ENCODE data around the gene ZNF74.
A peak's percentile ranks its signal among the peaks of the same experiment; 100 is the strongest.

The ZNF74 gene

DNA sequence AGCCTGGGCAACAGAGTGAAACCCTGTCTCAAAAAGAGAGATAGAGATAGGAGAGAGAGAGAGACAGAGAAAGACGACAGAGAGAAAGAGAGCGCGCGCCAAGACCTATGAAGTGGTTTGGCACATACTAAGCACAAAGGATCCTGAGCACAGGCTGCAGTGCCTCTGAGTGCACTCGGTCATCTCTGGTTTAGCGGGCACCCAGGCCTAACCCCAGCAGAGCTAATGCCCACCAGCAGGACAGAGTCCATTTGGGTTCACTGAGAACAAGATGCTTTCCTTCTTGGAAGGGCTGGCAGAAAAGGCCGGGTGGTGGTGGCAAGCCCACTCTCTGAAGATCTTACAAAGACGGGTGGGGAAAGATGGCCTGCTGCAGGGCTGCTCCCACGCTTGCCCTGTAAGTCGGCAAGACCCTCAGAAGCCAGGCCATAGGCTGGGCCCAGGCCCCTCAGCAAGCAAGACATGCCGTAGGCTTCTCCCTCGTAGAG lies 40.4 kb downstream of the ZNF74 start:
- no peak for DNase-seq

DNA sequence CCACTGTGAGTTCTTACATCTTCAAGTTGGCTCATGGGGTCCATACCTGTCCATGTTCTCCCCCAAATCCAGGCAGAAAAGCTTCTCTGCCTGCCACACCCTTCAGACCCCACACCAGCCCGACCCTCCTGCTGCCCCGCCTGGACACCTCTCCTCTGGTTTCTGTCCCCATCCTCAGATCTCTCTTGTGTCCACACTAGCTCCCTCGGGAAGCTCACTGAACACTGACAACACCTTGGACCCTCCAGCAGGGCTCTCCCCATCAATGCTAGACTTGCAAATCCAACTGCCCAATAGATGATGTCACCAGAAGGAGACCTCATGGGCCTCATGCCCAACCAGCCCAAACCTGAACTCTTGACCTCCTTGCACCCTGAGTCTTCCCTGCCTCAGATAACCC lies 40.8 kb downstream of the ZNF74 start:
- no peak for DNase-seq

DNA sequence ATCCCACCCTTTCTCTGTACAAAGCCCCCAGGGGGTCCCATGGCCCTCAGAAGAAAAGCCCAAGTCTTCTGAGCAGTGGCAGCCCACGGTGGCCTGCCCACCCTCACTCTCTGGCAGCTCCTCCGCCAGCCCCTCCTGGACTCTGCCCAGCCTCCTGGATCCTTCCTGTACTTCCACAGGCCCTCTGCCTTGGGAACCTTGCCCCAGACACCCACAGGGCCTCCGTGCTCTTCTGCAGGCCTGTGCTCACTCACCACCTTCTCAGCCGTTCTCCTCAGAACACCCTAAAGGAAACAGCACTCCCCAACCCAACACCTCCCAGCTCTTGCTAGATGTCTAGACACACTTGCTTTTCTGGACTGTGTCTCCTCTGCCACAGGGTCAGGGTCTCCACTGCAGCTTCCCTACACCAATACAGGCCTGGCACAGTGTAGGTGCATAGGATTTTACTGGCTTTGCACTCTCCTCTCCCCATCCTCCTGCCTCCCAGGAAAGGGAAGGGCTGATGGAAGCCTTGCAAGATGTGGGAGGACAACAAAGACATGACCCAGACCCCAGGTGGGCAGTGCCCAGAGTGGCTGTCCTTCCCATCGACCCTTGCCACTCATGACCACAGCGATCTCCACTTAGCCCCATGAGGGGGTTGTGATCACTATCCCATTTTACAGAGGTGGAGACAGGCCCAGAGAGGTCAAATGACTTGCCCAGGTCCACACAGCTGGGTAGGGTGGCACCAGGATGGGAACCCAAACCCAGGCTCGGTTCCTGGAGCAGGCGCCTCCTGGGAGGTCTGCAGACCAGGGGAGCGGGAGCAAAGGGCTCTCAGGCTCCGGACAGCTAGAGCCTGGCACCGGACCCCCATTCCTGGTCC lies 41.7 kb downstream of the ZNF74 start:
- no peak for DNase-seq

DNA sequence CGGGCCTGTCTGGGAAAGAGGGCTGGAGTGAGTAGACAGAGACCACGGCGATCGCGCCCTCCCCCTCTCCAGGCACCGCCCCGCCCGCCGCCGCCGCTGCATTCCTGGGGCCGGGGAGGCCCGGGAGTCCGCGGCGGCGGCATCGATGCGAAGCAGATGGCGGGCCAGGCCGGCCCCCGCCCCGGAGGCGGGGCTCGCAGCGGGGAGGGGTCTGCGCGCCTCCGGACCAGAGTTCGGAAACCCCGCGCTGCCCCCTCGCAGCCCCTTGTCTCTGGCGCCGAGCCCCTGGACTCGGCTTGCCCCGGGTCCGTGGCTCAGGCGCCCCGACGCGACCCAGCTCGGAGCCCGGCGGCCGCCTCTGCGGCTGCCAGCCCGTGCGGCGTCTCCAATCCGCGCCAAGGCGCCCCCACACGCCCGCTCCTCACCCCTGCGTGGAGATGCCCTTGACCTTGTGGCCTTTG lies 42.4 kb downstream of the ZNF74 start:
- no peak for DNase-seq

DNA sequence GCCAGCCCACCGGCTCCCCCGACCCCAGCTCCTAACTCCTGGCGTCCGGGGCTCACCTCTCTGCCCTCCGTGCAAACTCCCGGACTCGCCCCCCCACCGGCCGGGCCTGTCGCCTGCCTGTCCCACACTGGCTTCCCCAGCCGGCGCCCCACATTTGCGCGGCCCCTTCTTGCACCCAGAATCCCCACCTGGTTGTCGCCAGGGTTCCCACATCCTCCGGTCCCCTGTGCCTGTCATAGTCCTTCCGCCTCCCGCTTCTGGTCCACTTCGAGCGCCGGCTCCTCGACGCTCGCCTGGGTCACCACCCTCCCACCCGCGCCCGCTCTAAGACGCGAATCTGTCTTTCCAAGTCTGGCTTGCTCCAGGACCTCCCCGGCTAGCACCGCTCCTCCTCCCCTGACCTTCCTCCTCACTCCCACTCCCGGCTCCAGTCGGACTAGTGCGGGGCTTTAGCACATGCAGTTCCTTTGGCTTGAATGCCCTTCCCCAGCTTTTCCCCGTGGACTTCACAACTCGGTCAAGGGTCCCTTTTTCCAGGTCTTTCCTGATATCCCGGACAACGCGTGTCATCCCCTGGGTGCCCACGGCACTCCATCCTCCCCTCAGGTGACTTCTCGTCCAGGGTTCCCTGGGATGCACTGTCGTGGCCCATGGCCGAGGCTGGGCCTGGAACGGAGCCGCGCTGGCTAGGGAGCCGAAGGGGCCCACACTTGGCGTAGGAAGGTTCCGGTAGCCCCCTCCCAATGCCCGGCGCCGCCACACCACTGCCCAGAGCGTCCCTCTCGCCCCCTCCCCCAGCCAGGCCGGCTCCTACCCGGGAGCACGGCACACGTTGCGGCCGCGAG lies 43.0 kb downstream of the ZNF74 start:
- peak; percentile 40 for DNase-seq

DNA sequence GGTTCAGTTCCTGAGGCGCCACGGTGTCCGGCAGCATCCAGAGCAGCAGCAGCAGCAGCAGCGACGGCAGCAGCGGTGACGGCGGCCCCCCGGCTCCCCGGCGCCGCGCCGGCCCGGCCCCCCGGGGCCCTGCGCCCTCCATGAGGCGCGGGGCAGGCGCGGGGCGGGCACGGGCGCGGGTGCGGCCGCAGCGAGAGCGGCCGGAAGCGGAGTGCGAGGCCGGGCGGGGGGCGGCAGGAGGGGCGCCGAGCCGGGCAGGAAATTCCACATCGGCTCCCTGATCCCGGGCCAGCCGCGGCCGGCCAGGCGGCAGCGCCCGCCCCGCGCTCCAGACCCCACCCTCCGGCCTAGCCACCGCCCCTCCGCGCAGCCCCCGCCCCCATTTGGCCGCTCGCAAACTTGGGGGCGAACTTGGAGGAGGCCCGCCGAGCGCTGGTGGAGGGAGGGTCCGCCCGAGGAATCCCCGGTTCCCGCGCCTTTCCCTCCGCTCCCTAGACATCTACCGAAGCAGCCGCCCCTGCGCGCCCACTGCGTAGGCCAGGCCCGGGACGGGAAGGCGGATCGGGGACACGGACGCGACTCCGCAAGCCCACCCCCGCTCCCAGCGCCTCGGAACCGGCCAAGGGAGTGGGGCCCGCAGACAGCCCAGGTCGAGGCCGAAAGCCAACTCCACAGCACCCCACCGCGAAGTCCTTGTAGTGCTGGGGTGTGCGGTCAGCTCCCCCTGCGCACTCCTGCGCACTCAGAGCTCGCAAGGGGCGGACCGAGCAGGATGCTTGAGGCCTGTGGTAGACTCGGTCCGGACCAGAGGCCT lies 43.9 kb downstream of the ZNF74 start, which contains the start of gene SCARF2:
SCARF2 (minus strand) TSS at position 213 of the 814 bp plus-strand sequence; CDS start at position 142, 71 bp downstream.
- DNase-seq: no peak

DNA sequence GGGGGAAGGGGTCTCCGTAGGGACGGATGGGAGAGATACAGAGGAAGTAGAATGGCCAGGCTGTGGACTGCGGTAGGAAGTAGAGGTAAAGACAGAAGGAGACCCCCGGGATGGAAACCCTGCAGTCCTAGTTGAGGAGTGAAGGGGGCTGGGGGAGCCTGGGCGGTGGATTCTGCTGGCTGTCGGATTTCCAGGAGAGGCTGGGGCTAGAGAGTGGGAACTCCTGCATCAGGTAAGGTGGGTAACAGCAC lies 44.4 kb downstream of the ZNF74 start:
- DNase-seq: no peak

DNA sequence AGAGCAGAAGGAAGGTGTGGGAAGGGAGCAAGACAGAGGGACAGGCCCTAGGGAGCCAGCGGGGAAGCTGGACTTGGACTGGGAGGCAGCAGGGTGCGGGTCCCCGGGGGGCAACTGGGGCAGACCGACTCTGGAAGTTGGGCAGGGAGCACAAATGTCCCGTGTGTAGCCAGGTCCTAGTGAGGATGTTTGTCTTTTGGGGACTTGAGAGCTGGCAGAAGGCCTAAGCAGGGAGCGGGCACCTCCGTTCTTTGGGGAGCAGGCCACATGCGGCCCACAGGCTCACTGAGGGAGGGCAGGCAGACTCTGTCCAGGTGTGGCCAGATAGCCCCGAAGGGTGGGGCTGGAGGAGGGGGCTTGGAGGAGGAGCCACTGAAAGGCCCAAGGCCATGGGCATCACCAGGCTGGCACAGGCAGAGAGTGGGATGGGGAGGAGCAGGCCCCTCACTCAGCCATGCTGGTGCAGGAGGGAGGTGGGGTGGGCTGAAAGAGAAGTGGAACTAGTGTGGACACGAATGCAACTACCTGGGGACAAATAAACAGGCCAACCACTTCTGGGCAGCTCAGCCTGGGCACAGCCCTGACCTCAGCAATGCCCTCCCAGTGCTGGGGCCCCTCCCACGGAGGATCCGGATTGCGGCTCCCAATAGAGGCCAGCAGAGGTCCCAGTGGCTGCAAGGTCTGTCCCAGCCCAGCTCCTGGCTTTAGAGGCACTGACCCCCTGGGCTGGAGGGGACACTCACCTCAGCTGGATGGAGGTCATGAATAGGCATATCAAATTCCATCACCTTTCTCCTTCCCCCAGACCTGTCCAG lies 44.9 kb downstream of the ZNF74 start:
- DNase-seq: no peak

DNA sequence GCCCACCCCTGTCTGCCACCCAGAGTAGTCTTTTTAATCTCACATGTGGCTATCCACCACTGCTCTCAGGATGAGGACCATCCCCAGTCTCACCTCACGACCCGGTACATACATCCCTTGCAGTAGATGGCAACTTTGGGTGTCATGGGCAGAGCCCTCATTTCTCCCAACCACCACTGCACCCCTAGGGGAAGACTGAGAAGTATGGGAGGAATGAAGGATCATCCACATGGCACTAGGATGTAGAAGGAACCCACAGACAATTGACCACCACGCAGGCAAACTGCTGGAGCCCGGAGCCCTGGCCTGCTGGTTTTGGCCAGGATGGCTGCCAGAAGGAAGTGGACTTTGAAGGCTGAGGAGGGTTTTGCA lies 45.6 kb downstream of the ZNF74 start:
- no peak for DNase-seq

DNA sequence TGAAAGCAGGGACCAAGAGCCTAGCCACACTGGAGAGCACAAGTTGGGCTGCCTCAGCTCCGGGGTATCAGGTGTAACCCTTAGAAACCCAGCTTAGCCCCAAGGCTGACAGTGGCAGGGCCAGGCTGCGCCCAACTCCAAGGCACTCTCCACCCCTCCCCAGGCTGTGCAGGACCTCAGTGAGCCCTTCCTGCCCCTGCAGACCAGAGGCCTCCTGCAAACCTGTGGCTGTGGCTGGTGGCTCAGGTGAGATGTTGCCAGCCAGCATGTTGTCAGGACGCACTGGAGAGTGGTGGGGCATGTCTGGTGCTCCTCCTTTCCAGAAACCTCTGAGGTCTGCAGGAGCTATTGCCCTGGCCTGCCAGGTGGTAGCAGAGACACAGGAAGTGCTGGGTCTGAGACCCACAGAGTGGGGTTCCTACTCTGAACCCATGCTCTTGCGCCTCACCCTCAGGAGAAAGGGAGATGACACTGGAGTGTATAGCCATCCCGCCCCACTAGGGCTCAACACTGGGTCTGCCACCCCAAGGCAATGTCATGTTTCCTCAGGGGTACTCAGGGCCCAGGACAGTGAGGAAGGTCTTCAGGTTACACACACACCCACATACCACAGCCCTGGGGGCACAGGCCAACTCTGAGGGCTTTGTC lies 46.1 kb downstream of the ZNF74 start:
- DNase-seq: no peak

DNA sequence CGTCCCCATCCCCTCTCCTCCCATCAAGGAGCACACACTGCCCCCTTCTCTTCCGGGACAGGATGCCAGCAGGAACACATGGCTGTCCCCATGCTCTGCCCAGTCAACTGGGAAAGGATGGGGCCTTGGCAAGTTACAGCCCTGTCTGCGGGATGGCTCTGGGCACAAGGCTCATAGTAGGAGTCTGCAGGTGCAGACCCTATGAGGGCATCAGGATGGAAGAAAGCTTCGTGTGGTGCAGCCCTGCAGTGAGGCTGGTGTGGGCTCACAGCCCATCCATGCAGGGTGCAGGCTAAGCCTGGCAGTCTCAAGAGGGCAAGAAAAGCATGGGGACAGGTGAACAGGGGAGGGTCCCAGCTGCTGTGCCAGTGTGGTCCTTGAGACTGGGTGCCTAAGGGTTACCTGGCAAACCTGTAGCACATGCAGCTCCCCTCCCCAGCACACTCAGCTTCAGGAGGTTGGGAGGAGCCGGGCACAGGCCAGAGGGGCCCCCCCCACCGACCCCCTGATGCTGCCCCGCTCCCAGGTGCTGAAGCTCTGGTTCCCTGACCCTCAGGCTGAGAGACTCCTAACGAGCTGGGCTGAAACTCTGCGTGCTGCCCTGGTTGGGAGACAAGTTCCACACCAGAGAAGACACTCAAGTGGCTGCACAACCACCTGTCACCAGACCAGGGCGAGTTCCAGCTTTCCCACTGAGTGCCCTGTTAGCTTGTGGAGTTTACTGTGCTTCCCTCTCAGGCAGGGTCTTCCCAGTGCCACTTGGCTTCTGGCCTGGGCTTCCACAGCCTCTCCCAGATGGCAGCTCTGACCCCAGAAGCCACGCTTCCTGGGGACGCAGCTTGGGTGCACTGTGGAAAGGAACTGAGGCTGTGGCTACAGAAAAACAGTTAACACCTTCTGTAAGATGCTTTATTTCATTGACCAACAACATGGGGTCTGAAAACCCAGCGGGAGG lies 47.0 kb downstream of the ZNF74 start:
- DNase-seq: no peak

DNA sequence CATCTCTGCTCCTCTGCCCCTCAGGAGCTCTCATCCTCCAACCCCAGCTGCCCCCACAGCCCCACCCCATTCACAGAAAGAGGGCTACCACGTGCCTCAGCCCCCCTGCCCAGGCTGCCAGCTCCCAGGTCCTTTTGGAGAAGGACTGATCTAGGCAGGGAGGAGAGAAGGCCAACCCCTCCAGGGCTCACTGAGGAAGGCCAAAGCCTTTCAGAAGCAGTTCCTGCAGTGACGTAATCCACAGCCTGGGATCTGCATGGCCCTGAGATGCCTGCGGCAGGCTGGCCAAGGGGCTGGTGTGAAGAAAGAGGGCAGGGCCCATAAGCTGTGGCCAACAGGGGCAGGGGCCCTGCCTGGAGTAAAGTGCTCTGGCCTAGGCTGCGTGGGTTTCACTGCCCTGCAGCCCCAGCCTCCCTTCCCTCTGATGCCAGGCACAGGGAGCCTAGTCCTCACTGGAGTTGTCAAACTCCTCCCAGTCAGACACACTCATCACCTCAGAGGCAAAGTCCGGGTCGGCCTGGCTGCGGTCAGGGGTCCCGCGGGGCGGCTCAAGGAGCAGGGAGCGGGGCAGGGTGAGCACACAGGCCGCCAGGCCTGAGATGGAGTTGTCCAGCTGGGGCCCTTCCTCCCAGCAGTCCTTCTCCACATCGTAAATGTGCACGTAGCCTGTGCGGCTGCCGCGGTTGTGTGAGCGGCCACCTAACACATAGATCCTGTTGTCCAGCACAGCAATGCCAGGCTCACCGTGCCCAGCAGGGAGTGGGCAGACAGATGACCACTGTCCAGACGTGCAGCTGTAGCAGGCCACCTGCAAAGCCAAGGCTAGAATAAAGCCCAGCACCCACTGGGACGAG lies 47.9 kb downstream of the ZNF74 start:
- no peak for DNase-seq

DNA sequence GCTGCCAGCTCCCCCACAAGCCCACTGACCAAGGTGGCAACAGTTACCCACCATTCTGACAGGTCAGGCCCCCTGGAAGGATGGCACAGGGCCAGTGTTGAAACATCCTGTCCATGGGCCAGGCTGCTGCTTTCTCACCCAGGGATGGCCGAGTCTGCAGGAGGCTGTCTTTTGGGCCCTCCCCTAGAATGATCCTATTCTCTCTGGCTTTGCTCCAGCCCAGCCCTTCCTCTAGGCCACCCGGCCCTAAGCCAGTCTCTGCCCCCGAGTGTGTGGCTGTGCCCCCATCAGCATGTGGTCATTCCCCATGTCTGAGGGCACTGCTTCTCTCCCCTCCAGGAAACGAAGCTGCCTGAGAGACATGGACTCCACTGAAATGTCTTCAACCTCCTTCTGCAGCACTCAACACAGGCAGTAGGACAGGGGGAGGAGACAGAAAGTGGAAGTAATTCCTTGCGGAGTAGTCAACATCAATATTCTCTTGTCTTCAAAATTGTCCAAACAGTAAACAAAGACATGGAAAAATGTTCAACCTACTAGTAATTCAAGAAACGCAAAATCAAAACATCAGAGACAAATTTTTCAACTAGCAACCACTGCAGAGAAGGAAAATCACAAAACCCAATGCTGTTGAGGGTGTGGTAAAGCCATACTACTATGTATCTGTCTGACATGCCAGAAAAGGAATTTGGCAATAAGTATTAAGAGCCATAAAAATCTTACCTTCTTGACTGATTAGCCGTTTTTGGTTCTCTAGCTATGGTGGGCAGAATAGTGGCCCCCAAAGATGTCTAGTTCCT lies 48.7 kb downstream of the ZNF74 start:
- no peak for DNase-seq

DNA sequence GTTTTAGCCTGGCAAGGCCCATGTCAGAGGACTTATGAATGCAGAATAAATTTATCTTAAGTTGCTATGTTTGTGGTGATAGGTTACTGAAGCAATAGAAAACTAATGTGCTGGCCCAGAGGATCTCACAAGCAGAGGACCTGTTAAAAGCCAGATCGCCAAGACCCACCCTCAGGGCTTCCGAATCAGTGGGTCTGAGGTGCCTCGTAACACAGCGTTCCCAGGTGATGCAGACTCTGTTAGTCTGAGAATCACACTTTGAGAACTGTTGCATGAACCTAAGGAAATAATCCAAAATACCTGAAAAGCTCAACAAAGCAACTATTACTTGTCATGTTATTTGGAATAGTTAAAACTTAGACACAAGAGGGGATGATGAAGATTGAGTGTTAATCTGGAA lies 50.4 kb downstream of the ZNF74 start:
- no peak for DNase-seq

DNA sequence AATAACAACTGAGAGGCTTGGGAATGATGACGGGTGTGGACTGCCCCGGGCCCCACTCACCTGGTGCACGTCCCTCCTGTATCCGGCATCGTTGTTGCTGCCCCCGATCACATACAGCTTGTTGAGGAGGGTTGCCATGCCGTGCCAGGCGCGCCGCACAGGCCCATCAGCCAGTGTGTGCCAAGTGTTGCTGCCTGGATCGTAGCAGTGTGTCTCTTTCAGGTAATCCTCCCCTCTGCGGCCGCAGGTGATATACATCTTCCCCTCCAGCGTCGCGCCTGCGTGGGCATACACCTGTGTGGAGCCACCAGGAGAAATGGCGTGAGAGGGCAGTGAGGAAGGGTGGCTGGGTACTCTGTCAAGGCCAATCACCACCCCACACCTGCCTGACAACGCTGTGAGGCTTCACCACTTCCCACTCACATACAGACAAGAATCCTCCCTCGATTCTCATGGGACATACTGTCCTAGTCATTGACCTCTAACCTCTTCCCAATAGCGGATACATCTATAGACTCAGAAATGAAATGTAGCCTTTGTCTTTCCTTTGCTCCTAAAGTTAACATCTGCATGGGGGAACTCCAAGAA lies 52.5 kb downstream of the ZNF74 start:
- no peak for DNase-seq

DNA sequence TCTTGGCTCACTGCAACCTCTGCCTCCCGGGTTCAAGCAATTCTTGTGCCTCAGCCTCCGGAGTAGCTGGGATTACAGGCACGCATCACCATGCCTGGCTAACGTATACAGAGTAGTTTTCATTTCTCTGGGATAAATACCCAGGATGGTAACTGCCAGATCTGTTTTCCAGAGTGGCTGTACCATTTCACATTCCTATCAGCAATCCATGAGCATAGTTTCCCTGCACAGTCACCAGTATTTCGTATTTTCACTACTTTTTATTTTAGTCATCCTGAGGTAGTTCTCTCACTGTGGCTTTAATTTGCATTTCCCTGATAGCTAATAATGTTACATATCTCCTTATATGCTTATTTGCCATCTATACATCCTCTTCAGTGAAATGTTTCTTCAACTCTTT lies 54.7 kb downstream of the ZNF74 start:
- no peak for DNase-seq

DNA sequence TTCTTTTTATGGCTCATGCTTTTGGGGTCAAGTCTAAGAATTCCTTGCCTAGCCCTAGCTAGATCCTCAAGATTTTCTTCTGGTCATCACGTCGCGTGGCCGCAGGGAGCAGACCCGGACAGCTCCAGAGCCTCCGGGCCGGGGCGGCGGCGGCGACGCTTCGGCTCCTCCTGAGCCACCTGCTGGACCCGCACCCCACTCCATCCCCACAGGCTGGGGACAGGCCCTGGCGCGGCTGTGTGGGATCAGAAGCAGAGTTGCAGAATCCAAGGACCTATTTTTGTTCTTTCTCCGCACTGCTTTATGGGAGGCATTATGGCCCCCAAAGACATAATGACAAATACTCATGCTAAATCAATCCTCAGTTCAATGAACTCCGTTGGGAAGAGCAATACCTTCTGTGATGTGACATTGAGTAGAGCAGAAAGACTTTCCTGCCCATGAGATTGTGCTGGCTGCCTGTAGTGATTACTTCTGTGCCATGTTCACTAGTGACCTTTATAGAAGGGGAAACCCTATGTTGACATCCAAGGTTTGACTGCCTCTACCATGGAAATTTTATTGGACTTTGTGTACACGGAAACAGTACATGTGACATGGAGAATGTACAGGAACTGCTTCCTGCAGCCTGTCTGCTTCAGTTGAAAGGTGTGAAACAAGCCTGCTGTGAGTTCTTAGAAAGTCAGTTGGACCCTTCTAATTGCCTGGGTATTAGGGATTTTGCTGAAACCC lies 56.0 kb downstream of the ZNF74 start:
- no peak for DNase-seq

DNA sequence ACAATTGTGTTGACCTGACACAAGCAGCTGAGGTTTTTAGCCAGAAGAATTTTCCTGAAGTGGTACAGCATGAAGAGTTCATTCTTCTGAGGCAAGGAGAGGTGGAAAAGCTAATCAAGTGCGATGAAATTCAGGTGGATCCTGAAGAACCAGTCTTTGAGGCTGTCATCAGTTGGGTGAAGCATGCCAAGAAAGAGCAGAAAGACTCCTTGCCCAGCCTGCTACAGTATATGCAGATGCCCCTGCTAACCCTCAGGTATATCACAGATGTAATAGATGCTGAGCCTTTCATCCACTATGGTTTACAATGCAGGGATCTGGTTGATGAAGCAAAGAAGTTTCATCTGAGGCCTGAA lies 56.6 kb downstream of the ZNF74 start:
- DNase-seq: no peak
